Activated gamma-delta T cell treated with anti-CD3 and anti-CD28 coated beads, Interleukin-2, amount 50 U/mL, for 16 hours (primary cell): Measurements from ENCODE around the gene CIZ1.
"Not testable (repeated sequence)": the region's sequence is repeated elsewhere in the genome, so short reads cannot be mapped to it uniquely, and the experiment has no call there.

Experiments
- DNase-seq: peaks from one replicate; pipeline ENCODE4 v3.0.0-alpha.2; 2020; ENCODE audit warnings: low read depth

The CIZ1 gene

DNA sequence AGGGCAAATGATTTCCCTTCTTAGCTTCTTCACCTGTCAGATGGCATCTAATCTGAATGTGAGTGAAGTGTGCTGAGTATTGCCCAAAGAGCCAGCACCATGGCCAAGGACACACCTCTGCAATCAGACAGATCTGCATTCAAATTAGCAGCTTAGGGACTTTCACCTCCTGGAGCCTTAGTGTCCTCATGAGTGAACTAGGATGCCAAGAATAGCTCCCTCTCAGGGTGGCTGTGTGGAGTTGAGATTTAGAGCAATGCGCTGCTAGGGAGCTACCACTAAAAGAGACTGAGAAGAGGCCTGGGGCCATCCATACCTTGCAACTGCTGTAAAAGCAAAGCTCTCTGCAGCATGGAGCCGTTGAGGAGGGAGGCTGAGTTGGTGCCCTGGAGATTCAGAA lies 1.4 kb downstream of the CIZ1 start:
- no peak for DNase-seq

DNA sequence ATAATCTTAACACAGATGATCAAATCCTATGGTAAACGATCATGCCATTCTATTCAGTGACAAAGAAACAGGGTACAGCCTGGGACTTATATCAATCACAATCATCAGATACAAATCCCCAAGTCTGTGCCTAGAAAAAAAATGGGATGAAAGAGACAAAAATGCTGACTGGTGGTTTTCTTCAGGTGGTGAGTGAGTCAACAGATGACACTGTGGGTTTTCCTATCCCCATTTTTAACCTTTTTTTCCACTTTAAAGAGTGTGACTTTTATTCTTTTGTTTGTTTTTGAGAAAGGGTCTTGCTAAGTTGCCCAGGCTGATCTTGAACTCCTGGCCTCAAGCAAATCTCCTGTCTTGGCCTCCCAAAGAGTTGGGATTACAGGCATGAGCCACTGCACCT lies 3.2 kb downstream of the CIZ1 start:
- no peak for DNase-seq

DNA sequence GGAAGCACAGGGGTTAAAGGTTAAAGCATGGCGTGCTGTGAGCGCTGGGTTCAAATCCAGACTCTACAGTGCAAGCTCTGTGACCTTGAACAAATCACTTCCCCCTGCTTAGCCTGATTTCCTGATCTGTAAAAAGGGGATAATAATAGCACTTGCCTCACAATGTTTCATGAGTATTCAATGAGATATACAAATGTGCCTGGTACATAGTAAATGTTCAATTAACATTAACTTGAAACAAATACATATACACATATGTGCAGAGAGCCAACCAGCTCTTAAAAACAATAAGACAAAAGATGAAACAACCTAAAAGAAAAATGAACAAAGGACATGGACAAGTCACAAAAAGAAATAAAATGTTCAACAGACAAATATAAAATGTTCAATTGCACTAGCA lies 4.0 kb downstream of the CIZ1 start:
- no peak for DNase-seq

- no peak for DNase-seq
Observed at GRCh38 chr9:128185979-128186965, 5.1 kb downstream of the CIZ1 start.

DNA sequence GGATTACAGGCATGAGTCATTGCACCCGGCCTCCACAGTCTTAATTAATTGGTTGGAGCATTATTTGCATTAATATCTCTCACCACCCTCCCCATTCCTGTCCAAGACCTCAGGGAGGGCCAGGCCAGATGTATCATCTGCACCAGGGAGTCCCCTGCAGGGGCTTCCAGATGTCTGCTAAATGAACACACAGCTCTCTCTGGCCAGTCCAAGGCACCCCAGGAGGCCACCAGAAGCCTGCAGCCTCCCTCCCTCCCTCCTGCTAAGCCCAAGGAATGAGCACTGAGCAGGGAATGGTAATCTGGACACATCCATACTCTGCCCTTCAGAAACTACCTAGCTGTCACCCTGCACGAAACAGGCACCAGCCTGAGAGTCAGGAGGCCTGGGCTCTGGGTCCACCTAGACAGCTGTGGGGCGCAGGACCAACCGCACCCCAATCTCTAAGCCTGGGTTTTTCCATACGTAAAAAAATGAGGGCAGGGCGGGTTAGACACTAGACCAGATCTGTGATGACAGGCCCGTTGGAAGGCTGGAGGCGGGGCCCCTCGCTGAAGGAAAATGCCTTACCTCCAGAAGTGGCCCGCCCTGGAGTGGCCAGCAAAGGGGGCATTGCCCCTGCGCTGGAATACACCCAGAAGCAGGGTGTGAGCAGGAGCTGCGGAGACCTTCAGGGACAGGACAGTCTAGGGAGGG lies 8.3 kb downstream of the CIZ1 start:
- DNase-seq = no peak

- DNase-seq = not testable (repeated sequence)
Observed at GRCh38 chr9:128181480-128181879, 9.9 kb downstream of the CIZ1 start.

DNA sequence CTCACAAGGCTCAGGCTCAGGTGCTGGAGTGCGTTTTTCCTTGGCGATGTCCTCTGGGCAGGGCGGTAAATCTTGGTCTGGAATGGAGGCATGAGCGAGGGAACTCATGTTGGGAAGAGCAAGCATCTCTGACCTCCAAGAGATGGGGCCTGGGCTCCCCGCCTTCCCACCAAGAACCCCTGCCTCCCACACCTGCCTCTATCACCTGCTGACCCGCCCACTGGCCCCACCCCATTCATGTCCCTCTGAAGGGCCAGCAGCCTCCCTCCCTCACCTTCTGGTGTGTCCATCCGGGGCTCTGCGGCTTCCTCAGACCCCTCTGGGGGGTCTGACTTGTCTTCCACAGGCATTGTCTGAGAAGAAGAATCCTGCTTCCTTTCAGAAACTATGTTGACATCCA lies 10.9 kb downstream of the CIZ1 start:
- no peak for DNase-seq

- DNase-seq = no peak
Observed at GRCh38 chr9:128180001-128180400, 11.4 kb downstream of the CIZ1 start.

GRCh38 chr9:128178806-128179431 lies 12.5 kb downstream of the CIZ1 start:
- no peak for DNase-seq

DNA sequence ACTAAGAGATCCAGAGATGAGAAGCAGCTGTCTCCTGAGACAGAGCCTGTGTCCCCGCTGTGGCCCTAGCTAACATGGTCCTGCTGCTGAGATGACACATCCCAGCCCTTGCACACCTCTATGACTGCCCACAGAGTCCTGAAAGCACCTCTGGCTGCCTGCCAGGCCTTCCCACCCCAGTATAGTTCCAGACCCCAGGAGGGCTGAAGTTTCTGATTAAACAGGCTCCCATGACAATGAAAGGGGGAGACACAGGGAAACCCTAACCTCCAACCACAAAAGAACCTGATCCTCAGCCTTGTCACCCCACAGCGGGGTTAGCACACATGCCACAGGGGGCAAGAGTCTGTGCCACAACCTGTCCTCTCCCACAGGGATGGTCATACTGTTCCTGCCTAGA lies 15.6 kb downstream of the CIZ1 start:
- no peak for DNase-seq

DNA sequence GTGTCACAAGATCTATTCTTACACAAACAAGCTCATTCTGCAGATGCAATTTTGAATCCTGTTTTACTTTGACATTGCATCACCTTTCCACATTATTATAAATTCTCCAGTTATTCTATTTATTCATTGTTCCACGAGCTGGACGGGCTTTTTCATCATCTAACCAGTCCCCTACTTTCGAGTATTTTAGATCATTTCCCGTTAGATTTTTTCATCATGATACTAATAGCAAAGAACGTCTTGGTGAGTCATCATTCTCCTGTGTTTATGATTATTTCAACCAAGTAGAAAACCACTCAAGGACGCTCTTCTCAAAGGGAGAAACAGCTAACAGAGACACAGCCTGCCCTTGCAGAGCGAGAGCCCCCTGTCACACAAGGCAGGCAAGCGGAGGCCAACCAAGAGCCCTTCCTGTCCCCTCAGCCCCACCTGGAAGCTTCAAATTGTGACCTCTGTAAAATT lies 16.2 kb downstream of the CIZ1 start:
- no peak for DNase-seq

GRCh38 chr9:128174062-128174461 lies 17.3 kb downstream of the CIZ1 start:
- DNase-seq = no peak

- DNase-seq = no peak
Observed at GRCh38 chr9:128169925-128170324, 21.4 kb downstream of the CIZ1 start.

- no peak for DNase-seq
Observed at GRCh38 chr9:128169492-128169891, 21.9 kb downstream of the CIZ1 start.

GRCh38 chr9:128168731-128169308 lies 22.6 kb downstream of the CIZ1 start:
- no peak for DNase-seq

DNA sequence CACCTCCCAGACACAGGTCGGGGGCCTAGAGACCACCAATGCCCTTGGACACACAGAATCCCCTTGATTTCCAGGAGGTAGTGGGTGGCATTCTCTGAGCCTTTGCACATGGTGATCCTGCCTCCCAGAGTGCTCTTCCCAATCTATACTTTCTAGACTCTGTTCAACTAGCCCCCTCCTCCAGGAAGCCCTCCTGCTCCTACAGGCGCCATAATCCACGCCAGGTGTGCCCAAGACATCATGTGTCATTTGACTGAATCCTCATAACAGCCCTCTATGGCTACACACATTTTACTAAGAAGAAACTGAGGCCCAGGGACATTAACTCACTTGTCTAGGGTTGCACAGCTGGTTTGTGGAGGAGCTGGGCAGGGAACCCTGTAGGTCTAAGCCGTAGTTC lies 24.2 kb downstream of the CIZ1 start:
- DNase-seq = no peak

GRCh38 chr9:128166169-128166568 lies 25.2 kb downstream of the CIZ1 start:
- DNase-seq = no peak

DNA sequence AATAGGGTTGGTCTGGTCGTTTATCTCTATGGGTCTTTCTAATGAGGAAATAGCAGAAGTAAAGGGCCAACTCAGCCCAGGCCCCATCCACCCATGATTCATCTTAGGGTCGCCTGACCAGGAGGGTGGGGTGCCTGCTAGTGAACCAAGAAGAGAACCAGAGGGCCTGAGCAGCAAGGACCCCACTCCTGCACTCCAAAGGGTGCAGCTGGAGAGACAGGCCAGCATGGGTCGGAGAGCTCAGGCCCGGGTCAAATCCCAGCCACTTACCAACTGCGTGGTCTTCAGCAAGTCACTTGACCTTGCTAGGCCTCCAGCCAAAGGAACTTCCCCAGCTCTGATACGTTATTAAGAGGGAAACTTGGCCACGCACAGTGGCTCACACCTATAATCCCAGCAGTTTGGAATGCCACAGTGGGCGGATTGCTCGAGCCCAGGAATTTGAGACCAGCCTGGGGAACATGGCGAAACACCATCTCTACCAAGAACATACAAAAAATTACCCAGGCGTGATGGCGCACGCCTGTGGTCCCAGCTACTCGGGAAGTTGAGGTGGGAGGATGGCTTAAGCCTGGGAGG lies 27.0 kb downstream of the CIZ1 start:
- DNase-seq = no peak

- DNase-seq = no peak
Observed at GRCh38 chr9:128163523-128164306, 27.7 kb downstream of the CIZ1 start.

DNA sequence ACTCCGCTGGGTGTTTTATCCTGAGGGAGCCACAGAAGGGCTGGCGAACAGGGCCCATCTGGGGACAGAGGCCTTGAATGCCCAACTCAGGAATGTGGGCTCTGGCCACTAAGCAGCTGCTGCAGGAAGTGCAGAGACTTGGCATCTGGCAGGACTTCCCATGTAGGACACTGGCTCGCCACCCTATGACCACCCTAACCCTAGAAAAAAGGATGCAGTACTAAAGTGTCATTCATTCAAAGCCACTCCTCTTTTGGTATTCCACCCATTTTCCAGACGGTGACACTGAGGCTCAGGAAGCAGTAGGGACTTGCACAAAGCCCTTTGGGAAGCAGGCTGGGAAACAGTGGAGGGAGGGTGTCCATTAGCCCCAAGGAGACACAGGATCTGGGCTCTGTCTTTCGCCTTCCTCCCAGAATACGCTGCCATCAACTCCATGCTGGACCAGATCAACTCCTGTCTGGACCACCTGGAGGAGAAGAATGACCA lies 28.3 kb downstream of the CIZ1 start:
- no peak for DNase-seq
